AG09309 (cell line): ENCODE data around the gene AKR1B1.

ENCODE experiments used
- DNase-seq: peaks from one replicate; pipeline ENCODE4 v3.0.0-alpha.2; 2010; ENCODE audit warnings: low read depth
- H3K4me3 ChIP-seq: 2 replicates; pipeline ENCODE4 v1.5.1; 2011; ENCODE audit warnings: mild to moderate bottlenecking, low read depth, low read length, moderate library complexity; ENCODE audit not compliant: control insufficient read depth
- TF ChIP-seq, protein P1 (sequence below): IDR thresholded peaks from 2 replicates; pipeline ENCODE4 v1.5.1; 2011; ENCODE audit warnings: mild to moderate bottlenecking, low read depth, low read length, inconsistent platforms; ENCODE audit not compliant: insufficient read depth, control insufficient read depth; ENCODE audit errors: missing control alignments

The AKR1B1 gene

DNA sequence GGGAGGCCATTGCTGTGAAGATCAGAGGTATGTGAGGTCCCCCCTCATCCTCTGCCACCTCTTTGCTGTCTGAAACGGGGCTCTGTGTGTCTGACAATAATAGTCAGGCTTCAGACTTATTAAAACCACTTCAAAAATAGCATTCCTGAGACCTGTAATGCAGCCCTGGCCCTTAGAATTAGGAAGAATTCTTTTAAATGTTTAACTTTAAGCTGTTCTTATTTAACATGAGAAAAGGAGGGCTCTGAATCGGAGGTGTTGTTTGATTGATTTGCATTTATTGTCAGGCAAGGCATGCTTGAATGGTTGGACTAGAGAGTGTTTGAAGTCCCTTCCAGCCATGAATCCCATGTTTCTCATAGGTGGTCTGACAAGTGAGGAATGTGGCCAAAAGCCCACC, 52.5 kb downstream of the AKR1B1 start:
- TF ChIP-seq, protein P1, sequence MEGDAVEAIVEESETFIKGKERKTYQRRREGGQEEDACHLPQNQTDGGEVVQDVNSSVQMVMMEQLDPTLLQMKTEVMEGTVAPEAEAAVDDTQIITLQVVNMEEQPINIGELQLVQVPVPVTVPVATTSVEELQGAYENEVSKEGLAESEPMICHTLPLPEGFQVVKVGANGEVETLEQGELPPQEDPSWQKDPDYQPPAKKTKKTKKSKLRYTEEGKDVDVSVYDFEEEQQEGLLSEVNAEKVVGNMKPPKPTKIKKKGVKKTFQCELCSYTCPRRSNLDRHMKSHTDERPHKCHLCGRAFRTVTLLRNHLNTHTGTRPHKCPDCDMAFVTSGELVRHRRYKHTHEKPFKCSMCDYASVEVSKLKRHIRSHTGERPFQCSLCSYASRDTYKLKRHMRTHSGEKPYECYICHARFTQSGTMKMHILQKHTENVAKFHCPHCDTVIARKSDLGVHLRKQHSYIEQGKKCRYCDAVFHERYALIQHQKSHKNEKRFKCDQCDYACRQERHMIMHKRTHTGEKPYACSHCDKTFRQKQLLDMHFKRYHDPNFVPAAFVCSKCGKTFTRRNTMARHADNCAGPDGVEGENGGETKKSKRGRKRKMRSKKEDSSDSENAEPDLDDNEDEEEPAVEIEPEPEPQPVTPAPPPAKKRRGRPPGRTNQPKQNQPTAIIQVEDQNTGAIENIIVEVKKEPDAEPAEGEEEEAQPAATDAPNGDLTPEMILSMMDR, result no peak
- DNase-seq, result no peak
- H3K4me3 ChIP-seq, result no peak overlapping the region

DNA sequence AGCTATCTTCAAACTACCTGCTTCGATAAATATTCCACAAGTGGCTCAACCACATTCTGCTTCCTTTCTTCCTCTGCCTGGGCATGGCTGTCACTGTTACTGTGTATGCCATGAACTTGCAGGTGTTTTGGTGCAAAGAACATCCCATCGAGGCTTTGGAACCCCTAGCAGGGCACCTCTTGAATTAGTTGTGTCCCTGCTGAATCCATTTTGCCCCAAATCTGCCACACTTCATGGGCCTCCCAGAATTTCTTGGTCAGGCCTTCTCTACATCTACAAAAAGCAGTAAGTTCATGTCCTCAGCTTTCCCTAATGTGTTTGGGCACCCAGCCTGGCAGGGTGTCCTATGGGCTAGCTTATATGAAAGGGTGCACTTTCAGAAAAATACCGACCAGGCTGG, 53.6 kb downstream of the AKR1B1 start:
- no peak overlapping the region for H3K4me3 ChIP-seq
- no peak for DNase-seq
- TF ChIP-seq, protein P1, result no peak

DNA sequence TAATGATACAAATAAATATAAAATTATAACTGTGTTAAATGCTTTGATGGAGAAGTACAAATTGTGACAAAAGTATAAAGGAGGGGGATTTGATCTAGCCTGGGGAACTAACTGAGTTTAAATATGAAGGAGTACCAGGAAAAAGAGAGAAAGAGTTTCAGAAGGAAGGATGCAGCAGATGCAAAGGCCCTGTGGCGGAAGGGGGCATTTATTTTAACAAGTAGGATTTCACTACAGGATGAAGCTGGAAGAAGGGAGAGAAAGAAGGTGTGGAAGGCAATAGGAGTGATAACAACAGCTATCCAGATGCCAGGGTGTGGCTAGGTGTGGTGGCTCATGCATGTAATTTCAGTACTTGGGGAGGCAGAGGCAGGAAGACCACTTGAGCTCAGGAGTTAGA, 55.8 kb downstream of the AKR1B1 start:
- DNase-seq, result no peak
- no peak overlapping the region for H3K4me3 ChIP-seq

DNA sequence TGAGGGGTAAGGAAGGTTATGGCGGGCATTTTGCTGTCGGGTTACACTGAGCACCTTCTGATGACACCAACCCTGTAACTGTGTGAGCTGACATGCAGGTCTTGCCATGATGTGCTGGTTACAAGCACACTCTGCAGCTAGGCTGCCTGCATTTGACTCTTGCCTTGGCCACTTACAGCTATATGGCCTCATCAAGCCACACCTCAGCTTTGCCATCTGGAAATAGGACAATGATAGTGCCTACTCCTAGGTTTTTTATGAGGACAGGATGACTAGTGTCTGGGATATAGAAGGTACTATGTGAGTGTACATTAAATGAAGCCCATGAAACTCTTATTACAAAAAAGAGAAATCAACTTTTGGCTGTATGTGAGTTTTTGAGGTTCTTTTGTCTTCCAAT, 58.0 kb downstream of the AKR1B1 start:
- no peak for DNase-seq
- no peak overlapping the region for H3K4me3 ChIP-seq
- TF ChIP-seq, protein P1, result no peak

More for the DNA sequence above, 55.8 kb downstream of the AKR1B1 start:
- TF ChIP-seq, protein P1, result no peak

DNA sequence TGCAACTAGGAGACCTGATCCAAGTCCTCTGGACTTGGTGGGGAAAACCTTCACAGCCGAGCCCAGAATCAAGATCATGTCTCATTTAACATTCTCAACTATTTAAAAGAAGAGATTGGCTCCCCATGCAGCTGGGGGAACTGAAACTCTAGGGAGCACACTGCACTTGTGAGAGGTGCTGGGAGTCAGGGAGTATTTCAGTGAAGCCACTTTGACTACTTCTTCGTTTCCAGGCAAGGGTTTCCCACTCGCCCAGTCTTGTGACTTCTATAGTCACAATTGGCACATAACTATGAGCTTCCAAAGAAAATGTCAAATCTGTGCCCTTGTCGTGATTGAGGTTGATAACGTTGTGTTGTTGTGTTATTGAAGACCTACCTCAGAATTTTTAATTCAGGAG, 62.9 kb downstream of the AKR1B1 start:
- no peak for DNase-seq
- H3K4me3 ChIP-seq, result no peak overlapping the region
- TF ChIP-seq, protein P1, result no peak

DNA sequence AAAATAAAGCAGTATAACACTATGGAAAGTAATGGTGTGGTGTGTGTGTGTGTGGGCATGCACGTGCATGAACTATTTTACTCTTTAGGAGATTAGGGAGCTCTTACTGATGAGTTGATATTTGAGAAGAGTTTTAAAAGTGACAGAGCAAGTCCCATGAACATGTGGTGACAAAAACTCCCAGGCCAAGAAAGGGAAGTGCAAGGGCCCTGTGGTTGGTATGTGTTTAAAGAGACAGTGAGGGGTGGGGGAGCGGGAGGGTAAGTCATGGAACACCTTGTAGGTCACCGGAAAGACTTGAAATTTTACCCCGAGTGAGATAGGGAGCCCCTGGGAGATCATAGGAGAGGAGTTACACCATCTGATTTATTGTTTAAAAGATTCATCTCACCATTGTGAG, 63.3 kb downstream of the AKR1B1 start:
- H3K4me3 ChIP-seq, result no peak overlapping the region
- TF ChIP-seq, protein P1, result no peak
- no peak for DNase-seq

DNA sequence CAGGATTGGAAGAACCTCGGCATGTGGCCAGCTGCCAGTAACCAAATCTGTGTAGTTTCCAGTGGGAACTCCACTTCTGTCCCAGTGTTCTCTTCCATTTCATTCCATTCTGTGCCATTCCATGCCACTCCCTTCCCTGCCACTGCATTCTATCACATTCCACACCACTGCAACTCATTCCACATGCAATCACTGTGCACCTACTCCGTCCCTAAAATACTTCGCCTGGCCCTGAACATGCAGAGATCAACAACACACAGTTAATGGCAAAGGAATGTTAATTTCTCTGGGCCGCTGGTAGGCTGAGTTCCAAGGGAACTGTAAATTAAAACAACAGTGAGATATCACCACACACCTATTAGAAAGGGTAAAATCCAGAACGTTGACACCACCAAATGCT, 64.8 kb downstream of the AKR1B1 start:
- H3K4me3 ChIP-seq, result no peak overlapping the region
- TF ChIP-seq, protein P1, result no peak
- DNase-seq, result no peak
